ENCODE results near the gene LRRTM1.

Gene LRRTM1

GRCh38 chr2:80303909-80304837 is at the start of gene LRRTM1:
Gene LRRTM1, minus strand, starts transcription at chr2:80304752. Its CDS starts 933 bp downstream, at chr2:80303819.
- DNase-seq, result no peak

- DNase-seq, result no peak
These were observed 46.7 kb upstream of the LRRTM1 start for GRCh38 chr2:80351231-80351630.

- DNase-seq, result no peak
These were observed 44.4 kb upstream of the LRRTM1 start for GRCh38 chr2:80348953-80349352.

- DNase-seq, result no peak
These were observed 43.5 kb upstream of the LRRTM1 start for GRCh38 chr2:80348078-80348477.

GRCh38 chr2:80340022-80340421 is 35.5 kb upstream of the LRRTM1 start:
- DNase-seq, result no peak

- no peak for DNase-seq
These were observed 34.2 kb upstream of the LRRTM1 start for GRCh38 chr2:80338794-80339193.

GRCh38 chr2:80335411-80335810 is 30.9 kb upstream of the LRRTM1 start:
- DNase-seq, result no peak

- no peak for DNase-seq
These were observed 29.3 kb upstream of the LRRTM1 start for GRCh38 chr2:80333886-80334285.

GRCh38 chr2:80330527-80331450 is 26.2 kb upstream of the LRRTM1 start:
- no peak for DNase-seq

- no peak for DNase-seq
These were observed 24.9 kb upstream of the LRRTM1 start for GRCh38 chr2:80329491-80329890.

- no peak for DNase-seq
These were observed 23.6 kb upstream of the LRRTM1 start for GRCh38 chr2:80328159-80328571.

GRCh38 chr2:80326861-80327260 is 22.3 kb upstream of the LRRTM1 start:
- no peak for DNase-seq

- DNase-seq, result no peak
These were observed 21.7 kb upstream of the LRRTM1 start for GRCh38 chr2:80326214-80326613.

- no peak for DNase-seq
These were observed 20.0 kb upstream of the LRRTM1 start for GRCh38 chr2:80324525-80324924.

GRCh38 chr2:80323610-80324009 is 19.1 kb upstream of the LRRTM1 start:
- no peak for DNase-seq

GRCh38 chr2:80322958-80323357 is 18.4 kb upstream of the LRRTM1 start:
- no peak for DNase-seq

- no peak for DNase-seq
These were observed 17.9 kb upstream of the LRRTM1 start for GRCh38 chr2:80322311-80322920.

- DNase-seq, result no peak
These were observed 7.8 kb upstream of the LRRTM1 start for GRCh38 chr2:80312282-80312839.

- no peak for DNase-seq
These were observed 6.8 kb upstream of the LRRTM1 start for GRCh38 chr2:80311304-80311703.

GRCh38 chr2:80303006-80303908 is 1.3 kb downstream of the LRRTM1 start:
- no peak for DNase-seq

GRCh38 chr2:80302314-80303005 is 2.1 kb downstream of the LRRTM1 start:
- no peak for DNase-seq
